NCI-H226 (cell line): Measurements from ENCODE around the gene HMBS.
"Not testable (repeated sequence)": the region's sequence is repeated elsewhere in the genome, so short reads cannot be mapped to it uniquely, and the experiment has no call there.

Experiments
- DNase-seq: peaks from one replicate; pipeline ENCODE4 v3.0.0-alpha.2; 2015

The HMBS gene

DNA sequence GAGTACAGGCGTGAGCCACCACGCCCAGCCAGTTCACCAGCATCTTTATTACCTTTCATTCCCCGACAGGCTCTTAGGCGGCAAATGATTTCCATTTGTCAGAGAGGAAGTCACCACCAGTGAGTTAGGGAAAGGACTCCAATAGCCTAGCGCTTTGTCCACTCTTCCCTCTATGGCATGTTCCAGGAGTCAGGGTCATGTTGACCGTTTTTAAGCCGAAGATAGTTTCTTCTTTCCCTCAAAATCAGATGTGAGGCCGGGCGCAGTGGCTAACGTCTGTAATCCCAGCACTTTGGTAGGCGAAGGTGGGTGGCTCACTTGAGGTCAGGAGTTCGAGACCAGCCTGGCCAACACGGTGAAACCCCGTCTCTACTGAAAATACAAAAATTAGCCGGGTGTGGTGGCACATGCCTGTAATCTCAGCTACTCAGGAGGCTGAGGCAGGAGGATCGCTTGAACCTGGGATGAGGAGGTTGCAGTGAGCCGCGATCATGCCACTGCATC, 18.5 kb downstream of the HMBS start:
- DNase-seq, result not testable (repeated sequence)

DNA sequence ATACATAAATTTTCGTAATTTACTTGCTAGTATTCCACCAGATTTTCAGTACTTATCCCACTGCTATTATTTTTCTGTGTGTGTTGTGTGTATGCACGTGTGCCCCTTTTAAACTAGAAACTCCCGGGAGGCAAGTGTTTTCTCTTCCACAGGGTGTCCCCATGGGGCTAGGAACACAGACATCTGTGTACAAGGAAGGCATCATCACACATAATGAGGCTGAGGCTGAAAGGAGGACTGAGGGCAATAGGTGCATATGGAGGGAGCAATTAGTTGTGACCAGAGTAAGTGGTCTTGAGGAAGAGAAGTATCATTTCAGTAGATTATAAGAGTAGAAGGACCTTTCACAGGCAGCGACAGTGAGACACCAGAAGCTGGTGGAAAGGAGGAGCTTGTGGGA, 19.1 kb downstream of the HMBS start:
- no peak for DNase-seq

DNA sequence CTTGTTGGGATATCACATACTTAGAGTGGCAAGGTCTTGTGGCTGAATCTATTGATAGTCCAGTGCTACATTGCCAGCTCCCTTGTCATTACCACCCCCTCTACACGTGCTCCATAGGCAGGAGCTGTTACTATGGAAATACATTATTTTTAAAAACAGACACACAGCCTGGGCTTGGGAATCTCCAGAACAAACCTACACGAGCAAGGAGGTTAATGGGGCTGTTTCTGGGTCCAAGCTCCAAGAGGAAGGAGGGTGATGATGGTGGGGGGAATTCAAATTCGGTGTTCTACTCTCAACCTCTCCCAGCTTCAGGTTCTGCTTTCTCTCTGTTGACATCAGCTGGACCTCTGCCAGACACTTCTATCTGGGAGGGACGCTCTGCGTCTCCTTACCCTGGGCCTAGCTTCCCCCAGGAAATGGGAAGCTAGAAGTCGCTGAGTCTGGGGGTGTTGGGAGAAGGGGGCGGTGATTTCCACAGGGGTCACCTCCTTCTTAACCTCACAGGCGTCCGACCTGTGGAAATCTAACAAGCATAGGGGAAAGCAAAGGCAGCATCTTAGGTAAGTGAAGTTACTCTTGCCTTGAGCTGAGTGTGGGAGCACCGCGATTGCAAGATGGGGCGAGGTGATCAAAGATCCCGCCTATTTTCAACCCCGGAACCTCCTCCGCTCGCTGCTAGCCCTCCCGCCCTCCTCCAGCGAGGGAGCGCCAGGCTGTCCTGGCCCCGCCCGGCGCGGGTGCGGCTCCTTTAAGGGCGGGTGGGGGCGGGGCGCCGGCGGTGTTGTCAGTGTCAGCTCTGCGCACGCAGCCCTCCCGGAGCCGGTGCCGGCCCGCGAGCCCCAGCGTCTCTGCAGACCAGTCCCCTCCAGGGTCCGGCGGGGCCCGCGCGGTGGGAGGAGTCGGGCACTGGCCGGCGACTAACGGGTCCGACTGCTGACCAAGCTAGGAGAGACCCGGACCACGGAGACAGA, 22.2 kb downstream of the HMBS start, which contains the start of gene C2CD2L:
TSS of gene C2CD2L (plus strand) at position 781 of the 974 bp plus-strand sequence. CDS start 398 bp downstream, outside the sequence.
- DNase-seq, result peak; percentile 88

DNA sequence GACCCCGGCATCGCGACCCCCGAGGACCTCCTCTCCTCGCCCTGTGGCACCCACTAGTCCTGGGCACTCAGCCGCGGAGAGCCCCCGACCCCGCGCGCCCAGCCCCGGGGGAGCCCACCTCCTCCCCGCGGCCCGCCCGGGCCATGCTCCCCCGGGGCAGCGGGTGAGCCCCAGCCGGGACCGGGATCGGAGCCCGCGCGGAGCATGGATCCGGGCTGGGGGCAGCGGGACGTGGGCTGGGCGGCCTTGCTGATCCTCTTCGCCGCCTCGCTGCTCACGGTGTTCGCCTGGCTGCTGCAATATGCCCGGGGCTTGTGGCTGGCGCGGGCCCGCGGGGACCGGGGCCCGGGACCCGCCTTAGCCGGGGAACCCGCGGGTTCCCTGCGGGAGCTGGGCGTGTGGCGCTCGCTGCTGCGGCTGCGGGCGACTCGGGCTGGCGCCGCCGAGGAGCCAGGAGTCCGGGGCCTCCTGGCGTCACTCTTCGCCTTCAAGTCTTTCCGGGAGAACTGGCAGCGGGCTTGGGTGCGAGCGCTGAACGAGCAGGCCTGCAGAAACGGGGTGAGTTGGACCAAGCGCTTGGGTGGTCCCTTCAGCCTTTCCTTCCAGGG, 23.0 kb downstream of the HMBS start:
- no peak for DNase-seq

DNA sequence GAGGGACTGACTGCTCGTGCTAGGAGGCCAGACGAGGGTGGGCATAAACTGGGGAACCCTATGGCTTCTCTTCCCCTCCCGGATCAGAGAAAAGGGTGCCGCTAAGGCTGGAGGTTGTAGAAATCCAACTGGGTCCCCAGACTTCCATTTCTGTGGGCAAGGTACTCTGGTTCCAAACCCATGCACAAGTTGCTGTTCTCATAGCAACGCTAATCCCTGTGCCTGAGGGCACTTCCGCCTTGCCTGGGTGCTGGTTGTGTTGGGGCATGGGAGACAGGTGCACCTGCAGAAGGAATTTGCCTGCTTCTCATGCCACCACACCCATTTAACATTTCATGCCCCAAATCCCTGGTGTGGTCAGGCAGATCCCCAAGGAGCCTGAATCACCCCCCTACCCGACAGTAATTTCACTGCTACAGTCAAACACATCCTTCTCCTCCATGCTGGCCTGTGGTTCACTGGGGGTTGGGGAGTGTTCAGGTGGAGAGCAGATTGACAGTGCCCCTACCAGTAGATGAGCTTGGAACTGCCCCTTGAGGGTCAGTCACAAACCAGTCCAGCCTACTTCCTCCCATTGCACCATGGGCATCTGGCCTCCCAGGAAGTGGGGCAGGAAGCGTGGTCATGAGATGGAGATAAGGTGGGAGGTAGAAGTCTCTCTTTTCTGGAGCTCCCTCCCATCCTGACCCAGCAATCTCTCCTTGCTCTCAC, 23.6 kb downstream of the HMBS start:
- peak; percentile 82 for DNase-seq

DNA sequence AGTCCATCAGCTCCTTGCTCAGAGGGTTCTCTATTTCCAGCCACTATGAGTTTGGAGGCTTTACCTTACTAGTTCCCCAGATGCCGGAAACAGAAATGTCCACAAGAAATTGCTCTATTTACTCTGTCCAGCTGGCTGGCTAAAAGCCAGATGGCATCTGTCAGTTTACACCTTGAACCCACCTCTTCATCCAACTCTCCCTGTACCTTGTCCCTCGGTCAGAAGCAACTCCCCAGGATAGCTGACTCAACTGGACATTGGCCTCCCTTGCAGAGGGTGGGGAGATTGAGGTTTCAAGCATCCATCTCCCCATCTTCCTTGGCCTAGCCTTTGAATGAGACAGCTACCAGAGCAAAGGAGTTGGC, 24.2 kb downstream of the HMBS start:
- DNase-seq, result no peak

DNA sequence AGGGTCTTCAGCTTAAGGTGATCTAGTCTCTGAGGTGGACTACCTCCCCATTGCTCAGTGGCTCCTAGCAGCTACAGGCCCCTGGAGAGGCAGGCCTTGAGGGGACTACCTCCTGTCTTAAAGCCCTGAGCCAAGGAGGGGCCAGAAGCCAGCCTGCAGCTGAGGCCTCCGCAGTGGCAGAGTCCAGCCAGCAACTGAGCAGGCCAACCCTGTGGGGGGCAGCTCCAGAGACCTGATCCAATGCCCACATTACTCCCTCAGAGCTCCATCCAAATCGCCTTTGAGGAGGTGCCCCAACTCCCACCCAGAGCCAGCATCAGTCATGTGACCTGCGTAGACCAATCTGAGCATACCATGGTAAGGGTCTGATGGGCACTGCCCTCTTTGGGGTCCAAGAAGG, 25.2 kb downstream of the HMBS start:
- DNase-seq, result no peak

DNA sequence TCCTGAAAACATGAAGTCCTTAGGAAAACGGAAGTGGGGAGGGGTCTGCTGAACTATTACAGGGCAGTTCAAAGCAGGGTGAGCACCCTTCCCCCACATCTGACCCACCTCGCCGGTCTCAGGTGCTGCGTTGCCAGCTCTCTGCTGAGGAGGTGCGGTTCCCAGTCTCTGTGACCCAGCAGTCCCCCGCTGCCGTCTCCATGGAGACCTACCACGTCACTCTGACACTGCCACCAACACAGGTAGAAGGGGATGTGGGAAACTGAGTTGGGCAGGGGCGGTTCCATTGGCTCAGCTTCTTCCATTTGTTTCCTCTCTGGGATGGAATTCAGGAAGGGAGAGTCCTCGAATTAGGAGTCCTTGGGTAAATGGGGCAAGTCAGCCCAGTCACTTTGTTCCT, 25.8 kb downstream of the HMBS start:
- DNase-seq, result no peak

DNA sequence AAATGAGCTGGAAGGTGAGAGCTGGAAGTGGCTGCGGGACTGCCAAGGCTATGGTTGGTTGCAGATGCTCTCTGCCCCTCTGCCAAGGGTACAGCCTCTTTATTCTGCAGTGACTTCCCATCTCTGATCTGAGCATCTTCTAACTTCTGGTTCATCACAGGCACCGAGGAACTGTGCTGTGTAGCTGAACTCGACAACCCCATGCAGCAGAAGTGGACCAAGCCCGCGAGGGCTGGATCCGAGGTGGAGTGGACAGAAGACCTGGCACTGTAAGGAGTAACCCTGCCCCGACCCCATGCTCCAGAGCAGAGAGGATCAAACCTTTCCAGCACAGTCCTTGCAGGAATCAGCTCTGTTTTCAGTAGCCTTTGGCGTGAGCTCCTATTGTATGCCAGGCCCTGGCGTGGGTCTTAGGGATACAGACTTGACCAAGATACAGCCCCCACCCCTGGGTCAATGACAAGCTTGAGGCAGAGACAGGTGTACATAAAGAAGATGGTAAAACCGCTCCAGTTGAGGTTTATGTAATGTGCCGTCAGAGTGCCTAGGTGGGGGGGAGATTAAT, 26.8 kb downstream of the HMBS start:
- DNase-seq, result no peak

DNA sequence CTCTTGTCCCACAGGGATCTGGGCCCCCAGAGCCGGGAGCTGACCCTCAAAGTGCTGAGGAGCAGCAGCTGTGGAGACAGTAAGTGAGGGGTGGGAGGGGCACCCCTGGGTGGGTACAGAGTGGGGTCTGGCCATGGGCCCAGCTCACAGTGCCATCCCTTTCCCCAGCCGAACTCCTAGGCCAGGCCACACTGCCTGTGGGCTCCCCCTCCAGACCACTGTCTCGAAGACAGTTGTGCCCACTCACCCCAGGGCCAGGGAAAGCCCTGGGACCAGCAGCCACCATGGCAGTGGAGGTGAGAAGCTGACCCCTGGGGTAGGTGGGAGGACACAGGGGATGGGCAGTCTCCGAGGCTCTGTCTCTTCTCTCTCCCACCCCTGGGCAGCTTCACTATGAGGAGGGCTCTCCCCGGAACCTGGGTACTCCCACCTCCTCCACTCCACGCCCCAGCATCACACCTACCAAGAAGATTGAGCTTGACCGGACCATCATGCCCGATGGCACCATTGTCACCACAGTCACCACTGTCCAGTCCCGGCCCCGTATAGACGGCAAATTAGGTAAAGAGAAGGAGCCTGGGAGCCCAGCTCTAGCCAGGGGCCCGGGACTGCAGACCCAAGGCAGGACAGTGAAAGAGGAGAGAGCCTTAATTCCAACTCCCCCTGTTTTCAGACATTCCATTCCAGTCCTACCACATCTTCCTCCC, 27.8 kb downstream of the HMBS start:
- DNase-seq, result no peak

DNA sequence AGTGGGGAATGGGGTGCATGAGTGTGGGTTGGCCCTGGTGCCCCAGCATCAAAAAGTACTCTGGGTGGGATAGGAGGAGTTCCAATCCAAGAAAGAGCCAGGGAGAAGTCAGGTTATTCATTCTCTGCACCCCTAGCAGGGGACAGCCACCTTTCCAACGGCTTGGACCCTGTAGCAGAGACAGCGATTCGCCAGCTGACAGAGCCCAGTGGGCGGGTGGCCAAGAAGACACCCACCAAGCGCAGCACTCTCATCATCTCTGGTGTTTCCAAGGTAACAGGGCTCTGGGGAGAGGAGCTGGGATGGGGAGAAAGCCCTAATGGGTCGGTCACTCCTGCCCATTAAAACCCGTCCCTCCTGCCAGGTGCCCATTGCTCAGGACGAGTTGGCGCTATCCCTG, 29.0 kb downstream of the HMBS start:
- DNase-seq, result no peak

DNA sequence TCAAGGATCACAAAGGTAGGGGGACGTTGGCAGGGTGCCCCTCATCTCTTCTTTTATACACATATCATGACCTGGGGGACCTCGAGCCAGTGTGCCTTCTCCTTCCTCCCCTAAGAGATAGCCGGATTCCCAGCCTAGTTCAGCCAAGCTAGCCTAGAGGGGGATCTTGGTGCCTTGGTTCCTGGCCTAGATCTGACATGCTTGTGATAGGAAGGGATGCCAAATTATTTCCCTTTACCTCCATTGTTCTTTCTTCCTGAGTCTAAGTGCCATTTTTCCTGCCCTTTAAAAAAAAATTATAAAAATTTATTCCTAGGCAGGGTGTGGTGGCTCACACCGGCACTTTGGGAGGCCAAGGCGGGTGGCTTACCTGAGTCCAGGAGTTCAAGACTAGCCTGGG, 29.7 kb downstream of the HMBS start:
- DNase-seq, result no peak

DNA sequence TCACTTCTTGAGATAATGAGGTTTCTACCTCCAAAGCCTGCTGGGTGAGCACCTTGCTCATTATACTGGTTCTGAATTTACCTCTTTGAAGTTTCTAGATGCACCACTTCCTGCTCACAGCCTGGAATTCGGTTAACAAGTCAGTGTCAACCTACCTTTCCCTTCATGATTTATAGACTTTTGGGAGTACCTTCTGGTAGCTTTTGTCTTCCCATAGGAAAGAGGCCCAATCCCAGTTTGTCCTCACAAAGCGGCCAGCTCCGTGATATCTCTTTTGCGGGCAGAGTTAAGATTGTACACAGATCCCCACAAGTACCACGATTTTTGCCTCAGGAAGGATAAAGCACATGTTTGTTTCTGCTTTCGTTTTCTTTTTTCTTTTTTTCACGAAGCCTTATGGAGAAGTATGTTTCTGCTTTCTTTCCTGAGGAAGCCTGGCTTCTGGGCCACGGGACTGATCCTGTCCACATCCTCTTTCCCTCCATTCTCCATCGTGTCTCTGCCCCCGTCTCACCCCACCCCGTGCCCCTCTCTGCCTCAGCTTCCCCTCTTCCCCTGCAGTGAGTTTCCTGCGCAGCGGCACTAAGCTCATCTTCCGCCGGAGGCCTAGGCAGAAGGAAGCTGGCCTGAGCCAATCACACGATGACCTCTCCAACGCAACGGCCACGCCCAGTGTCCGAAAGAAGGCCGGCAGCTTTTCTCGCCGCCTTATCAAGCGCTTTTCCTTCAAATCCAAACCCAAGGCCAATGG, 31.0 kb downstream of the HMBS start:
- DNase-seq, result no peak

DNA sequence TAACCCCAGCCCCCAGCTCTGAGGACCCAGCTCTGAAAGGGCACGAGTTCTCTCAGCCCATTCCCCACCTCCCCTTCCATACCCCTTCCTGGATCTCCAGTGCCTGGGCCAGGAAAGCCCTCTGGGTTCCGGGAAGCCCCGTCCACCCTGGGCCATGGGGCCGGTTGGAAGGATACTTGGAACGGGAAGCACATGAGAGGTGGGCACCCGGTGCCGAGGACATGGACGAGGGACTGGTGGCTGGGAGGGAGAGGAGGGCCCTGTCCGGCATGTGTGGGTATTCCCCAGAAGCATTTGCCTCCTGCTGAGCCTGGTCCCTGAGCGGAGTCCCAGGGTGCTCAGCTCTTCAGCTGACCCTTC, 31.5 kb downstream of the HMBS start:
- DNase-seq, result no peak

DNA sequence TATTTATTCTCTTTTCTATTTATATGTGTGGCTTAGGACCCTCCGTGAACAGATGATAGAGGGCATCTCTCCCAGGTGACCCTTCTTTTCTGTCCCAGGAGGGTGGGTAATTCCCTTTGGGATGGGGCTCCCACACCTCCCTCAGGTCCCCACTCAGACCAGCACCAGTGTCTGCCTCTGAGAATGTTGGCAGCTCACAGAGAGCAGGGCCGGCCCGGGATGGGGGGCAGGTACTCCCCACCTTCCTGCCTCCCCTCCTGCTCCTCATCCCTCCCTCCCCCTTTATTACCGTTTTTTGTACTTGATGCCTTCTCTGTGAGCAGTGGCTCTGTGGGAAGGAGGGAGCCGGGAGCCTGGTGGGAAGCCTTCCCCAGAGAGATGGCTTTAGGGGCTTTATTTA, 31.9 kb downstream of the HMBS start:
- DNase-seq, result no peak

DNA sequence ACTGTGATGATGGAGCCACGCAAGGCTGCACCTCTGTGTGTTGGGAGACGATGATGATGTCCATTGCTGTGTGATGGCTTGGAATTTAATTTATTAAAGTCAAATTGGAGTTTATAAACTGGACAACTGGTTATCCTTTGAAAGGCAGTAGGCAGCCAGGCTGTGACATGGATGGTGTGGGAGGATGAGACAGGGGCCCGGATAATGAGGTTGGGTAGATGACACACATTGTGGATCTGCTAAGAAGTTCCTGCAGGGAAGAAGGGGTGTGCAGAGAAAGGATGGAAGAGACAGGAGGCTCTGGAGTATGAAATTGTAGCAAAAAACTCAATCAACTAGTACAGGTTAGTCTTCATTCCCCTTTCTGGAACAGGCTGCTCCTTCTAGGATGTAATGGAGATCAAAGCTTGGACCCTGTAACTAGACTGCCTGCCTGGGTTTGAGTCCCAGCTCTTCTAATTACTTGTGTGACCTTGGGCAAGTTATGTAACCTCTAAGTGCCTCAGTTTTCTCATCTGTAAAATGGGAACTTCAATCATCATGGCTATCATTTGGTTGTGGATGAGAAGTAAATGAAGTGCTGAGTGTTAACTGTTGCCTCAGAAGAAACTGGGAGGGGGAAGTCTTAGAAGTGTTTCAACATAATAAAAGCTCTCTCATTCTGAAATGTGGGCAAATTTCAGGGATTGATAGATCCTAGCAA, 32.5 kb downstream of the HMBS start:
- no peak for DNase-seq

DNA sequence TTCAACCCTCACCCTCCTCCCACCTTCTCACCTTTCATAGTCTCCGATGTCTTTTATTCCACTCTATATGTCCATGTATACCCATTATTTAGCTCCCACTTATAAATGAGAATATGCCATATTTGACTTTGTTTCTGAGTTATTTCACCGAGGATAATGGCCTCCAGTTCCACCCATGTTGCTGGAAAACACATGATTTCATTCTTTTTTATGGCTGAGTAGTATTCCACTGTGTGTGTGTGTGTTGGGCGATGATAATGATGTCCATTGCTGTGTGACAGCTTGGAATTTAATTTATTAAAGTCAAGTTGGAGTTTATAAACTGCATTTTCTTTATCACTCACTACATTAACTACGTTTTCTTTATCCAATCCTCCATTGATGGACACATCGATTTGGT, 33.5 kb downstream of the HMBS start:
- DNase-seq, result no peak

DNA sequence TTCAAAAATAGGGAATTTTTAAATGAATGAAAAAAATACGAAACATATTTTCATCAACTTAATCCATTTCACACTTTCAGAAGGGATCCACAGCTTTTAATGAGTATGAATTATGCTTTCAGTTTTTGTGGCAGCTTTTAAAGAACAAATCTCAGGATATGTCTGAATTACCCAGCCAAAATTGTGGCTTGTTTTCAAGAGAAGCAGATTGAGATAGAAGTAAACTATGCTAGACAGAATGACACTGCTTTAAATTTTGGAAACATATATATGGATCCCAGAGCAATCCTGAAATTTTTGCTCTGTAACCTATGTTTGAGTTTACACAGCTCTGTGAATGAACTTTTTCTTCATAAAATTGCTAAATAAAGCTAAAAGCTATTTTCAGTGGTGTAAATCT, 34.3 kb downstream of the HMBS start:
- DNase-seq, result no peak

DNA sequence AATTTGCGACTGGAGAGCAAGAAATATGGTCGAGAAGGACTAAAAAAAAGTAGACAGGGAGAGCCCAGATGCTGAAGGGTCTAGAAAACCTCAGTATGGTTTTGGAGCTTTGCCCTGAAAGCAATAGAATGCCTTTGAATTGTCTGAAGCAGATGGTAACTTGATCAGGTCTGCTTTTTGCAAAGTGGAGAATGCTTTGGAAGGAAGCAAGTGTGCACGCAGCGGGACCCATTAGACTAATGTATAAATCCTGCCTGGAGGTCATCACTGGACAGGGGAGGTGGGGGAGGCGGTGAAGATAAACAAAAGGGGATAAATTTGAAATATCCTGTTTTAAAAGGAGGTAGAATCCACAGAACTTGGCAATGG, 35.9 kb downstream of the HMBS start:
- no peak for DNase-seq

DNA sequence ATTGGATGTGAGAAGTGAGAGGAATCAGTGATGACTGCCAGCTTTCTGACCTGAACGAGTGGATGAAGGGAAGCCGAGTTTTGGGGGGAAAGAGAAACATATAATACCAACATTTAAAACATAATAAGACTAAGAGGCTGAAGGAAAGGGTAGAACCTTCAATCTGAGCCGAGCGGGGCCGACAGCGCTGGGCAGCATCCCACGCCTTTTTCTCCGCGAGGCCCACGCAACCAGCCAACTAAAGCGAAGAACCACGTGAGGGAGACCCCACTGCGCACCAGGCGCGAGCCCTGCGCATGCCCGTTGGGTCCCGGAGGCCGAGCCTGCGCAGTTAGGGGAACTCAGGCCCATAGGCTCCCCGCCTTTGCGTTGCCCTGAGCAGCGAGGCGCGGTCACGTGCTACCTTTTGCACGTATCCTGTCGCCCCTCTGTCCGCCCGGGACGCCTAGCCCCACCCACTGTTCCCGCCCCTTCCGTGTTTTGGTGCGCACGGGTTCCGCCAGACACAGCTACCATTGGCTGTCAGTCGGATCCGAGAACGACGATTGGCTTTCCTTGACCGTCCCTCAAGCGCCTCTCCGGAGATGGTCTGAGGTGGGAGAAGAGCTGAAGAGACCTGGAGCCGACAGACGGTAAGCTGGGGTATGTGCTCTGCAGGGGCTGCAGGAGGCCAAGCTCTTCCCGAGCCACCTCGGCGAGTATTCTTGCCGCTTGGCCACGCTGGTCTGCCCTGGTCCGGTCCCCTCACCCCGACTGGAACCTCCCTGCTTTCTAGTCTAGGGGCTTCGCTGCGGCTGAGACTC, 36.5 kb downstream of the HMBS start, which contains the start of gene HINFP:
TSS of gene HINFP (plus strand) at position 573 of the 803 bp plus-strand sequence. CDS start 5,365 bp downstream, outside the sequence.
- peak; percentile 99 for DNase-seq
